Psoas muscle (tissue), 8 donors: ENCODE measurements around the gene TBX5. TPM values are rescaled to one million over a fixed set of nuclear protein-coding genes. Genes with fewer than 3 reads are reported as not detected.

ENCODE experiments used
- ATAC-seq, 4 donors: fragments of 200-7000 bp; cut with Tn5 transposase; one replicate each; pipeline ENCODE4 v1.9.1; 2020; ENCODE audit warnings: moderate library complexity in 3 of 4, mild to moderate bottlenecking in 2 of 4
- DNase-seq, 2 donors: peaks; one replicate each; pipeline ENCODE4 v3.0.0-alpha.2; 2020
- H3K27ac ChIP-seq: fragments of 200-600 bp; one replicate; pipeline ENCODE4 v1.8.0; 2022
- H3K27me3 ChIP-seq, 3 donors: fragments of 200-600 bp in 1 of 3; one replicate each; pipeline versions ENCODE4 v1.6.1 to v1.8.0; 2013 to 2022; ENCODE audit warnings: low read length in 2 of 3, mild to moderate bottlenecking in 2 of 3, moderate library complexity in 1 of 3; ENCODE audit not compliant: insufficient read depth in 3 of 3
- H3K36me3 ChIP-seq, 2 donors: fragments of 200-600 bp in 1 of 2; one replicate each; pipeline versions ENCODE4 v1.6.1 to v1.8.0; 2013 to 2022; ENCODE audit warnings: low read depth in 1 of 2, mild to moderate bottlenecking in 1 of 2, moderate library complexity in 1 of 2; ENCODE audit not compliant: insufficient read depth in 1 of 2
- H3K4me1 ChIP-seq: fragments of 200-600 bp; one replicate; pipeline ENCODE4 v1.8.0; 2022
- H3K4me3 ChIP-seq: fragments of 200-600 bp; one replicate; pipeline ENCODE4 v1.8.0; 2022; ENCODE audit warnings: mild to moderate bottlenecking
- H3K9me3 ChIP-seq: fragments of 200-600 bp; one replicate; pipeline ENCODE4 v1.8.0; 2022
- CTCF ChIP-seq: fragments of 200-600 bp; IDR thresholded peaks from one replicate; pipeline ENCODE4 v1.8.0; 2022; ENCODE audit warnings: antibody characterized with exemption
- WGBS, 3 donors: extraction: QIAGEN DNeasy Blood & Tissue Kit; methylation state at CpG; one replicate each; pipeline versions ENCODE4 v1.1.6 to v1.1.7; 2013; 5-methylcytosine and 5-hydroxymethylcytosine counted together
- intact Hi-C, 2 donors: fragments of 100-400 bp; cut with DNase I; formaldehyde crosslinking; loops; one replicate each; pipeline versions ENCODE4 v1.11.0 to v1.14.2; 2022
- polyA plus RNA-seq, 3 donors: library from polyadenylated mRNA; stranded (reverse); fragments of 200-250 nt; gene quantifications; one replicate each; pipeline ENCODE4 v1.2.3, GENCODE V29; 2013
- total RNA-seq, 4 donors: library from RNA; stranded (reverse); fragmentation: NEBNext Ultra II Directional in 2 of 4; extraction: Animal tissue kit (Norgen Biotek cat#: 25700) in 2 of 4; gene quantifications; one replicate each; pipeline versions ENCODE4 v1.2.1 to v1.2.4, GENCODE V29; 2021 to 2023
- donor health status: healthy with polysubstance abuse.
- donor health status: DM: no; HTN: no; CAD: no; lungs with moderate emphysema.
- donor health status: Bipolar disorder and iron deficiency.
- donor health status: healthy.
- donor health status: DM: yes; HTN: yes; CAD: no.
- donor health status: DM: no; HTN: no; CAD: no.
- donor health status: DM: no; HTN: no; CAD: no.
- donor health status: DM: yes; HTN: yes; CAD: no.

Gene TBX5
- total and polyA plus RNA-seq, 7 donors: 0.26 TPM; not detected in 6

GRCh38 chr12:114404926-114405518 is 922 bp downstream of the TBX5 start:
- H3K27ac ChIP-seq: no peak overlapping the region
- H3K9me3 ChIP-seq: no peaks in the 10 kb centered on the region
- no peak for DNase-seq
- intact Hi-C loops: no loop called here
- no peak for ATAC-seq
- peaks cover 0 to 98% (median 67%) of the 10 kb centered on the region in 3 donors for H3K27me3 ChIP-seq
- no peaks in the 10 kb centered on the region for H3K36me3 ChIP-seq
- no peaks in the 10 kb centered on the region for H3K4me1 ChIP-seq
- no peak for TF ChIP-seq CTCF
- H3K4me3 ChIP-seq: no peak overlapping the region
- WGBS, 3 donors: 4 to 6% (median 6%) methylated on average over 37 to 38 of the region's 38 CpGs

- H3K27ac ChIP-seq: no peak overlapping the region
- DNase-seq (no peak), ATAC-seq (no peak)
- no peaks in the 10 kb centered on the region for H3K36me3 ChIP-seq
- H3K9me3 ChIP-seq: no peaks in the 10 kb centered on the region
- intact Hi-C loops: no loop called here
- H3K27me3 ChIP-seq: peaks cover 0 to 98% (median 71%) of the 10 kb centered on the region in 3 donors
- no peak overlapping the region for H3K4me3 ChIP-seq
- no peaks in the 10 kb centered on the region for H3K4me1 ChIP-seq
- WGBS, 3 donors: 15 to 21% (median 15%) methylated on average over 29 of the region's 29 CpGs
- TF ChIP-seq CTCF: no peak
Observed at GRCh38 chr12:114404083-114404925, 1.6 kb downstream of the TBX5 start.

- TF ChIP-seq CTCF: no peak
- 3 to 7% (median 5%) methylated on average over 24 of the region's 24 CpGs for WGBS, 3 donors
- no peaks in the 10 kb centered on the region for H3K36me3 ChIP-seq
- peaks cover 0 to 98% (median 66%) of the 10 kb centered on the region in 3 donors for H3K27me3 ChIP-seq
- DNase-seq (no peak), ATAC-seq (no peak)
- H3K4me3 ChIP-seq: no peak overlapping the region
- no peaks in the 10 kb centered on the region for H3K4me1 ChIP-seq
- intact Hi-C loops: no loop called here
- H3K27ac ChIP-seq: no peak overlapping the region
- H3K9me3 ChIP-seq: no peaks in the 10 kb centered on the region
Observed at GRCh38 chr12:114403690-114404066, 2.3 kb downstream of the TBX5 start.

GRCh38 chr12:114403011-114403689 is 2.8 kb downstream of the TBX5 start:
- Histone ChIP-seq H3K27ac (no peak overlapping the region), H3K4me3 (no peak overlapping the region), H3K9me3 (no peaks in the 10 kb centered on the region), H3K4me1 (no peaks in the 10 kb centered on the region), H3K27me3 (peaks cover 0 to 98% (median 61%) of the 10 kb centered on the region in 3 donors), H3K36me3 (no peaks in the 10 kb centered on the region)
- intact Hi-C loops: no loop called here
- 3 to 5% (median 4%) methylated on average over 41 of the region's 41 CpGs for WGBS, 3 donors
- ATAC-seq (no peak), DNase-seq (no peak)
- TF ChIP-seq CTCF: no peak
